Measurements from ENCODE around the gene CRK. TPM values are rescaled to one million over a fixed set of nuclear protein-coding genes. Genes with fewer than 3 reads are reported as not detected.
A peak's percentile ranks its signal among the peaks of the same experiment; 100 is the strongest.

CRK gene
- total RNA-seq, 1 donor from 2014 or later: 41.9 TPM

GRCh38 chr17:1374431-1375177 is 81.4 kb downstream of the CRK start:
- peaks cover 32% of the 10 kb centered on the region for H3K4me1 Mint-ChIP-seq
- TF ChIP-seq, protein P1, sequence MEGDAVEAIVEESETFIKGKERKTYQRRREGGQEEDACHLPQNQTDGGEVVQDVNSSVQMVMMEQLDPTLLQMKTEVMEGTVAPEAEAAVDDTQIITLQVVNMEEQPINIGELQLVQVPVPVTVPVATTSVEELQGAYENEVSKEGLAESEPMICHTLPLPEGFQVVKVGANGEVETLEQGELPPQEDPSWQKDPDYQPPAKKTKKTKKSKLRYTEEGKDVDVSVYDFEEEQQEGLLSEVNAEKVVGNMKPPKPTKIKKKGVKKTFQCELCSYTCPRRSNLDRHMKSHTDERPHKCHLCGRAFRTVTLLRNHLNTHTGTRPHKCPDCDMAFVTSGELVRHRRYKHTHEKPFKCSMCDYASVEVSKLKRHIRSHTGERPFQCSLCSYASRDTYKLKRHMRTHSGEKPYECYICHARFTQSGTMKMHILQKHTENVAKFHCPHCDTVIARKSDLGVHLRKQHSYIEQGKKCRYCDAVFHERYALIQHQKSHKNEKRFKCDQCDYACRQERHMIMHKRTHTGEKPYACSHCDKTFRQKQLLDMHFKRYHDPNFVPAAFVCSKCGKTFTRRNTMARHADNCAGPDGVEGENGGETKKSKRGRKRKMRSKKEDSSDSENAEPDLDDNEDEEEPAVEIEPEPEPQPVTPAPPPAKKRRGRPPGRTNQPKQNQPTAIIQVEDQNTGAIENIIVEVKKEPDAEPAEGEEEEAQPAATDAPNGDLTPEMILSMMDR (IDR thresholded peaks at IDR 0.05; ENCODE audit: unreplicated experiment): no peak
- no peaks in the 10 kb centered on the region for H3K27me3 Mint-ChIP-seq (ENCODE audit: low read depth)
- H3K9me3 Mint-ChIP-seq: no peaks in the 10 kb centered on the region
- H3K27ac Mint-ChIP-seq: peak overlapping the region; percentile 45
- no peak for DNase-seq (ENCODE audit: low spot score in 2 of 2, unreplicated experiment in 2 of 2)
- no peak overlapping the region for H3K4me3 Mint-ChIP-seq
- peaks cover 4% of the 10 kb centered on the region for H3K36me3 Mint-ChIP-seq

DNA sequence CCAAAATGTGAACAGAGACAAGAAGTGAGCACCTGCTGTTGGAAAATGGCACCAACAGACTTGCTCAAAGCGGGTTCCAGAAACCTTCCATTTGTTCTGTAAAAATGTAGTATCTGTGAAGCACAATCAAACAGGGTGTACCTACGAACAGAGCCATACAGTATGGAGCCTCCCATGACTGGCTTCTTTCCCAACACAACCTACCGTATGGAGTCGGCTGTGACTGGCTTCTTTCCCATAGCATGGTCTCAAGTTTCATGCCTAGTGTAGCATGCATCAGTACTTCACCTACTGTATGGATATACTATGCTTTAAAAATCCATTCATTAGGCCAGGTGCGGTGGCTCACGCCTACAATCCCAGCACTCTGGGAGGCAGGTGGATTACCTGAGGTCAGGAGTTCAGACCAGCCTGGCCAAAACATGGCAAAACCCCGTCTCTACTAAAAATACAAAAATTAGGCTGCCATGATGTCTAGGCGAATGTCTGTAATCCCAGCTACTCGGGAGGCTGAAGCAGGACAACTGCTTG is 82.3 kb downstream of the CRK start:
- Mint-ChIP-seq H3K27ac (no peak overlapping the region), H3K27me3 (ENCODE audit: low read depth) (no peaks in the 10 kb centered on the region), H3K4me1 (peaks cover 25% of the 10 kb centered on the region), H3K9me3 (no peaks in the 10 kb centered on the region), H3K4me3 (no peak overlapping the region), H3K36me3 (peaks cover 4% of the 10 kb centered on the region)
- TF ChIP-seq, protein P1 (IDR thresholded peaks at IDR 0.05; ENCODE audit: unreplicated experiment): no peak
- no peak for DNase-seq (ENCODE audit: low spot score in 2 of 2, unreplicated experiment in 2 of 2)

GRCh38 chr17:1372618-1373017 is 83.4 kb downstream of the CRK start:
- peaks cover 4% of the 10 kb centered on the region for H3K36me3 Mint-ChIP-seq
- peak overlapping the region; percentile 34 for H3K27ac Mint-ChIP-seq
- H3K4me1 Mint-ChIP-seq: peaks cover 19% of the 10 kb centered on the region
- TF ChIP-seq, protein P1 (IDR thresholded peaks at IDR 0.05; ENCODE audit: unreplicated experiment): no peak
- DNase-seq (ENCODE audit: low spot score in 2 of 2, unreplicated experiment in 2 of 2): no peak
- no peaks in the 10 kb centered on the region for H3K9me3 Mint-ChIP-seq
- no peaks in the 10 kb centered on the region for H3K27me3 Mint-ChIP-seq (ENCODE audit: low read depth)
- H3K4me3 Mint-ChIP-seq: no peak overlapping the region

GRCh38 chr17:1371893-1372590 is 84.0 kb downstream of the CRK start:
- peak overlapping the region; percentile 34 for H3K27ac Mint-ChIP-seq
- no peaks in the 10 kb centered on the region for H3K27me3 Mint-ChIP-seq (ENCODE audit: low read depth)
- no peaks in the 10 kb centered on the region for H3K9me3 Mint-ChIP-seq
- TF ChIP-seq, protein P1 (IDR thresholded peaks at IDR 0.05; ENCODE audit: unreplicated experiment): no peak
- no peak for DNase-seq (ENCODE audit: low spot score in 2 of 2, unreplicated experiment in 2 of 2)
- no peak overlapping the region for H3K4me3 Mint-ChIP-seq
- H3K36me3 Mint-ChIP-seq: peaks cover 4% of the 10 kb centered on the region
- H3K4me1 Mint-ChIP-seq: peaks cover 17% of the 10 kb centered on the region

Other genes with a start within 250 kb of the CRK start
- not detected in 3 replicates for gene BHLHA9, start 185.8 kb downstream of the CRK start, total RNA-seq
- gene TRARG1, start 176.6 kb downstream of the CRK start, total RNA-seq: not detected in 3 replicates
- gene YWHAE, start 56.0 kb downstream of the CRK start, total RNA-seq: 714 to 730 TPM (median 714 TPM) in 3 replicates
- 144 to 149 TPM (median 147 TPM) in 3 replicates for gene MYO1C, start 36.5 kb upstream of the CRK start, total RNA-seq
- 22.4 to 23.5 TPM (median 22.5 TPM) in 3 replicates for gene INPP5K, start 60.4 kb upstream of the CRK start, total RNA-seq
- 58.3 to 63.4 TPM (median 61.8 TPM) in 3 replicates for gene PITPNA, start 106.6 kb upstream of the CRK start, total RNA-seq
- 12.4 to 13.3 TPM (median 12.4 TPM) in 3 replicates for gene SLC43A2, start 172.6 kb upstream of the CRK start, total RNA-seq
- 1.5 to 2.1 TPM (median 1.8 TPM) in 3 replicates for gene SCARF1, start 189.5 kb upstream of the CRK start, total RNA-seq
- gene RILP, start 193.6 kb upstream of the CRK start, total RNA-seq: 3.4 to 3.8 TPM (median 3.5 TPM) in 3 replicates
- 331 to 354 TPM (median 334 TPM) in 3 replicates for gene PRPF8, start 228.6 kb upstream of the CRK start, total RNA-seq

Measured in mesothelial cell of epicardium (in vitro differentiated cells).